H1 (cell line): ENCODE data around the gene ELP5. TPM values are rescaled to one million over a fixed set of nuclear protein-coding genes. Genes with fewer than 3 reads are reported as not detected.
A peak's percentile ranks its signal among the peaks of the same experiment; 100 is the strongest.

Source experiments
- BRCA1 ChIP-seq: IDR thresholded peaks from 2 replicates; pipeline ENCODE4 v1.6.1; 2012; ENCODE audit warnings: low read depth, low read length, improper control_type of control experiment
- CHD1 ChIP-seq: IDR thresholded peaks from 2 replicates; pipeline ENCODE4 v1.6.1; 2012; ENCODE audit warnings: low read depth, low read length, improper control_type of control experiment
- CHD2 ChIP-seq: IDR thresholded peaks from 2 replicates; pipeline ENCODE4 v1.6.1; 2012; ENCODE audit warnings: low read length, improper control_type of control experiment
- CREB1 ChIP-seq: IDR thresholded peaks from 2 replicates; pipeline ENCODE4 v1.6.1; 2012; ENCODE audit warnings: inconsistent platforms
- CTBP2 ChIP-seq: IDR thresholded peaks from 2 replicates; pipeline ENCODE4 v1.7.0; 2011; ENCODE audit warnings: borderline replicate concordance, mild to moderate bottlenecking, moderate library complexity, mixed read lengths, low read length; ENCODE audit not compliant: insufficient read depth, insufficient read length
- CTCF ChIP-seq, 3 experiments: IDR thresholded peaks; 1 replicate in 2 of 3; 2 replicates in 1 of 3; pipeline versions ENCODE4 v1.5.1 to v1.6.1; 2011; ENCODE audit warnings: low read length in 3 of 3, mild to moderate bottlenecking in 3 of 3, inconsistent platforms in 2 of 3, low read depth in 1 of 3, moderate library complexity in 1 of 3; ENCODE audit not compliant: insufficient read depth in 1 of 3; ENCODE audit errors: control extremely low read depth in 1 of 3
- JUN ChIP-seq: IDR thresholded peaks from 2 replicates; pipeline ENCODE4 v1.6.1; 2011; ENCODE audit warnings: low read depth, mild to moderate bottlenecking, improper control_type of control experiment, low read length
- KDM5A ChIP-seq: fragments of 200-600 bp; IDR thresholded peaks from 2 replicates; pipeline ENCODE4 v1.7.1; 2012; ENCODE audit warnings: mild to moderate bottlenecking, low read length, inconsistent platforms, mixed read lengths
- MAFK ChIP-seq: IDR thresholded peaks from 2 replicates; pipeline ENCODE4 v1.6.1; 2012; ENCODE audit warnings: low read depth, mild to moderate bottlenecking, improper control_type of control experiment, low read length
- MAX ChIP-seq: IDR thresholded peaks from 2 replicates; pipeline ENCODE4 v1.6.1; 2012; ENCODE audit warnings: inconsistent platforms
- PHF8 ChIP-seq: fragments of 200-600 bp; sonication (generic); conservative IDR thresholded peaks from 2 replicates; pipeline ENCODE4 v1.7.1; 2012; ENCODE audit warnings: low read depth, mild to moderate bottlenecking, inconsistent platforms, low read length, moderate library complexity
- SUZ12 ChIP-seq: fragments of 200-600 bp; sonication (generic); IDR thresholded peaks from 2 replicates; pipeline ENCODE4 v1.6.1; 2012; ENCODE audit warnings: mild to moderate bottlenecking, inconsistent platforms, low read length, moderate library complexity, mixed read lengths
- TCF12 ChIP-seq: IDR thresholded peaks from 2 replicates; pipeline ENCODE4 v1.6.1; 2011; ENCODE audit warnings: low read depth, mild to moderate bottlenecking, low read length
- YY1 ChIP-seq: IDR thresholded peaks from 2 replicates; pipeline ENCODE4 v1.6.1; 2011; ENCODE audit warnings: low read depth, mild to moderate bottlenecking, low read length
- ZNF274 ChIP-seq: IDR thresholded peaks from 2 replicates; pipeline ENCODE4 v1.7.0; 2012; ENCODE audit warnings: low read length, borderline replicate concordance; ENCODE audit errors: extremely low read depth
- polyA plus RNA-seq, 7 experiments: library from polyadenylated mRNA; depleted of rRNA in 3 of 7; stranded (reverse) in 5 of 7; unstranded in 2 of 7; fragments of >200 nt in 5 of 7; fragments of 200-250 nt in 2 of 7; gene quantifications; 1 replicate in 5 of 7; 2 replicates in 1 of 7; 4 replicates in 1 of 7; pipeline versions ENCODE4 v1.2.1 to v1.2.3, GENCODE V29; 2011 to 2013; ENCODE audit warnings: missing spikeins in 2 of 7, mixed read lengths in 2 of 7
- total RNA-seq: library from RNA; stranded (reverse); fragmentation: NEBNext Ultra II Directional; extraction: Animal tissue kit (Norgen Biotek cat#: 25700); gene quantifications from 2 replicates; pipeline ENCODE4 v1.2.1, GENCODE V29; 2021

Gene ELP5
- total and polyA plus RNA-seq, 2 of the 8 experiments (the other 6 are each of a cell fraction or from before 2014, with no cell fraction given), result 75.4 to 107 TPM

GRCh38 chr17:7242717-7243452 is 9.1 kb upstream of the ELP5 start (continued):
- TF ChIP-seq SUZ12 (no peak), KDM5A (peak; percentile 81), CHD2 (peak; percentile 94), ZNF274 (no peak), JUN (no peak), MAX (peak; percentile 83), YY1 (no peak), TCF12 (peak; percentile 70; the same call in 1 of the 2 replicates), PHF8 (no peak; the same call in 1 of the 2 replicates), CTCF (IDR thresholded peaks at IDR 0.05; ENCODE audit: control extremely low read depth in 1 of 3, insufficient read depth in 1 of 3, low read depth in 1 of 3, low read length in 3 of 3) (no peak), CTBP2 (no peak), BRCA1 (no peak), CREB1 (peak; percentile 75), CHD1 (no peak), MAFK (no peak)
